ENCODE results near the gene EXT2. TPM values are rescaled to one million over a fixed set of nuclear protein-coding genes. Genes with fewer than 3 reads are reported as not detected.

Gene EXT2
- total and polyA plus RNA-seq, 2 of the 13 experiments (the other 11 are each of a cell fraction or from before 2014, with no cell fraction given), result 61.5 to 68.7 TPM

DNA sequence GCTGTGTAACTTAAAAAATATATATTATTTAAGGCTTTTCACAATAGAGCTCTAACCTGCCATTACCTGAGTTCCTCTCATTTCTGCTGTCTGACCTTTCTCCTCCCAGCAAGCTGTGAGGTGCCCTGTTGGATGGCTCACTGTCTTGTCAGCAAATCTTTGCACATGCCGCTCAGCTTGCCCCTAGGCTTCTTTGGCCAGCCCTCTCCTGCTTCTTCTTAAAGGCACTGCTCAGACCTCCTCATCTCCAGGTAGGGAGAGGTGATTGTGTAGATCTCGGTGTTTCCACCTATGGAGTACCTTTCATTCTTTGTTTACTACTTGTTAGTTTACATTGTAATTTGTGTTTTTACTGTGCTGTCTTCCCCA lies 96.5 kb downstream of the EXT2 start (continued):
- TF ChIP-seq, protein P1, sequence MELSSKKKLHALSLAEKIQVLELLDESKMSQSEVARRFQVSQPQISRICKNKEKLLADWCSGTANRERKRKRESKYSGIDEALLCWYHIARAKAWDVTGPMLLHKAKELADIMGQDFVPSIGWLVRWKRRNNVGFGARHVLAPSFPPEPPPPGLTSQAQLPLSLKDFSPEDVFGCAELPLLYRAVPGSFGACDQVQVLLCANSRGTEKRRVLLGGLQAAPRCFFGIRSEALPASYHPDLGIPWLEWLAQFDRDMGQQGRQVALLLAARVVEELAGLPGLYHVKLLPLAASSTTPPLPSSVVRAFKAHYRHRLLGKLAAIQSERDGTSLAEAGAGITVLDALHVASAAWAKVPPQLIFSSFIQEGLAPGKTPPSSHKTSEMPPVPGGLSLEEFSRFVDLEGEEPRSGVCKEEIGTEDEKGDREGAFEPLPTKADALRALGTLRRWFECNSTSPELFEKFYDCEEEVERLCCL (CRISPR knock-in tag; IDR thresholded peaks at IDR 0.05; ENCODE audit: borderline replicate concordance), result no peak
- TF ChIP-seq ZNF746 (CRISPR knock-in tag; IDR thresholded peaks at IDR 0.05) (no peak), HOXA7 (CRISPR knock-in tag; IDR thresholded peaks at IDR 0.05) (no peak), GATAD1 (CRISPR knock-in tag; IDR thresholded peaks at IDR 0.05) (no peak), ZNF773 (CRISPR knock-in tag; IDR thresholded peaks at IDR 0.05; ENCODE audit: borderline replicate concordance) (no peak), FOXC1 (CRISPR knock-in tag; IDR thresholded peaks at IDR 0.05; ENCODE audit: borderline replicate concordance) (no peak), SALL1 (CRISPR knock-in tag; IDR thresholded peaks at IDR 0.05) (no peak), ZFP1 (CRISPR knock-in tag; IDR thresholded peaks at IDR 0.05) (no peak), ZFX (CRISPR knock-in tag; IDR thresholded peaks at IDR 0.05; ENCODE audit: low read depth) (no peak)
- TF ChIP-seq, protein P2, sequence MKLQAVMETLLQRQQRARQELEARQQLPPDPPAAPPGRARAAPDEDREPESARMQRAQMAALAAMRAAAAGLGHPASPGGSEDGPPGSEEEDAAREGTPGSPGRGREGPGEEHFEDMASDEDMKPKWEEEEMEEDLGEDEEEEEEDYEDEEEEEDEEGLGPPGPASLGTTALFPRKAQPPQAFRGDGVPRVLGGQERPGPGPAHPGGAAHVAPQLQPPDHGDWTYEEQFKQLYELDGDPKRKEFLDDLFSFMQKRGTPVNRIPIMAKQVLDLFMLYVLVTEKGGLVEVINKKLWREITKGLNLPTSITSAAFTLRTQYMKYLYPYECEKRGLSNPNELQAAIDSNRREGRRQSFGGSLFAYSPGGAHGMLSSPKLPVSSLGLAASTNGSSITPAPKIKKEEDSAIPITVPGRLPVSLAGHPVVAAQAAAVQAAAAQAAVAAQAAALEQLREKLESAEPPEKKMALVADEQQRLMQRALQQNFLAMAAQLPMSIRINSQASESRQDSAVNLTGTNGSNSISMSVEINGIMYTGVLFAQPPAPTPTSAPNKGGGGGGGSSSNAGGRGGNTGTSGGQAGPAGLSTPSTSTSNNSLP (IDR thresholded peaks at IDR 0.05; ENCODE audit: low read depth, low read length), result no peak
- TF ChIP-seq, protein P3, sequence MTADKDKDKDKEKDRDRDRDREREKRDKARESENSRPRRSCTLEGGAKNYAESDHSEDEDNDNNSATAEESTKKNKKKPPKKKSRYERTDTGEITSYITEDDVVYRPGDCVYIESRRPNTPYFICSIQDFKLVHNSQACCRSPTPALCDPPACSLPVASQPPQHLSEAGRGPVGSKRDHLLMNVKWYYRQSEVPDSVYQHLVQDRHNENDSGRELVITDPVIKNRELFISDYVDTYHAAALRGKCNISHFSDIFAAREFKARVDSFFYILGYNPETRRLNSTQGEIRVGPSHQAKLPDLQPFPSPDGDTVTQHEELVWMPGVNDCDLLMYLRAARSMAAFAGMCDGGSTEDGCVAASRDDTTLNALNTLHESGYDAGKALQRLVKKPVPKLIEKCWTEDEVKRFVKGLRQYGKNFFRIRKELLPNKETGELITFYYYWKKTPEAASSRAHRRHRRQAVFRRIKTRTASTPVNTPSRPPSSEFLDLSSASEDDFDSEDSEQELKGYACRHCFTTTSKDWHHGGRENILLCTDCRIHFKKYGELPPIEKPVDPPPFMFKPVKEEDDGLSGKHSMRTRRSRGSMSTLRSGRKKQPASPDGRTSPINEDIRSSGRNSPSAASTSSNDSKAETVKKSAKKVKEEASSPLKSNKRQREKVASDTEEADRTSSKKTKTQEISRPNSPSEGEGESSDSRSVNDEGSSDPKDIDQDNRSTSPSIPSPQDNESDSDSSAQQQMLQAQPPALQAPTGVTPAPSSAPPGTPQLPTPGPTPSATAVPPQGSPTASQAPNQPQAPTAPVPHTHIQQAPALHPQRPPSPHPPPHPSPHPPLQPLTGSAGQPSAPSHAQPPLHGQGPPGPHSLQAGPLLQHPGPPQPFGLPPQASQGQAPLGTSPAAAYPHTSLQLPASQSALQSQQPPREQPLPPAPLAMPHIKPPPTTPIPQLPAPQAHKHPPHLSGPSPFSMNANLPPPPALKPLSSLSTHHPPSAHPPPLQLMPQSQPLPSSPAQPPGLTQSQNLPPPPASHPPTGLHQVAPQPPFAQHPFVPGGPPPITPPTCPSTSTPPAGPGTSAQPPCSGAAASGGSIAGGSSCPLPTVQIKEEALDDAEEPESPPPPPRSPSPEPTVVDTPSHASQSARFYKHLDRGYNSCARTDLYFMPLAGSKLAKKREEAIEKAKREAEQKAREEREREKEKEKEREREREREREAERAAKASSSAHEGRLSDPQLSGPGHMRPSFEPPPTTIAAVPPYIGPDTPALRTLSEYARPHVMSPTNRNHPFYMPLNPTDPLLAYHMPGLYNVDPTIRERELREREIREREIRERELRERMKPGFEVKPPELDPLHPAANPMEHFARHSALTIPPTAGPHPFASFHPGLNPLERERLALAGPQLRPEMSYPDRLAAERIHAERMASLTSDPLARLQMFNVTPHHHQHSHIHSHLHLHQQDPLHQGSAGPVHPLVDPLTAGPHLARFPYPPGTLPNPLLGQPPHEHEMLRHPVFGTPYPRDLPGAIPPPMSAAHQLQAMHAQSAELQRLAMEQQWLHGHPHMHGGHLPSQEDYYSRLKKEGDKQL (CRISPR knock-in tag; IDR thresholded peaks at IDR 0.05; ENCODE audit: low read depth), result no peak
